ENCODE measurements around the gene PPP2R2C.

GRCh38 chr4:6275898-6276806 is 196.3 kb downstream of the PPP2R2C start:
- TF ChIP-seq YY1 (IDR thresholded peaks at IDR 0.05; ENCODE audit: insufficient read depth, insufficient read length) (no peak), SUZ12 (IDR thresholded peaks at IDR 0.05; ENCODE audit: extremely low read depth, insufficient read depth, insufficient read length) (no peak), ZNF274 (IDR thresholded peaks at IDR 0.05; ENCODE audit: low read depth, low read length) (no peak)

Measured in NT2/D1 (cell line).